ENCODE data around the gene ZDHHC1.

Gene ZDHHC1

DNA sequence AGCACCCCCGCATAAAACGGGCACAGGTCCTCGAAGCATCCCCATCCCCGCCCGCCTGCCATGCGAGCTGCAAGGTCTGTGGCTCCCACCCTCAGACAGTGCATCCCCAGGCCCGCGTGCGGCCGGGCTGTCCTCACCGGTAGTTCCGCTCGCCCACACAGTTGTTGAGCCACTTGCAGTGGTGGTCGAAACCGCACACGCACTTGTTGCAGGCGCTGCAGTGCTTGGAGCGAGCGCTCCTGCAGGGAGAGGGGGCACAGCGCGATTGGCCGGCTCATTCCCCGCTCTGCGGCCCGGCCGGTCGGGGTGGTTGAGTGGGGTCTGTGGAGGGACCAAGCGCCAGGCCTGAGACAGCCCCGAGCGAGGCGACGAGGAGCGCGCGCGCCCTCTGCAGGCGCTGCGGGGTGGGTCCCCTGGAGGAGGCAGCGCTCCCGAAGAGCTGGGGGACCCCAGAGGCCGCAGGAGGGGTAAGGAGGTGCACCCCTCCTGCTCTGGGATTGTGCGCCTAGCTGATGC is 17.0 kb downstream of the ZDHHC1 start:
- Mint-ChIP-seq H3K27ac (no peak overlapping the region), H3K9me3 (no peaks in the 10 kb centered on the region), H3K27me3 (ENCODE audit: low read depth) (peaks cover 17% of the 10 kb centered on the region), H3K4me3 (no peak overlapping the region), H3K36me3 (ENCODE audit: low read depth) (peaks cover 3% of the 10 kb centered on the region), H3K4me1 (peaks cover 44% of the 10 kb centered on the region)
- TF ChIP-seq, protein P1, sequence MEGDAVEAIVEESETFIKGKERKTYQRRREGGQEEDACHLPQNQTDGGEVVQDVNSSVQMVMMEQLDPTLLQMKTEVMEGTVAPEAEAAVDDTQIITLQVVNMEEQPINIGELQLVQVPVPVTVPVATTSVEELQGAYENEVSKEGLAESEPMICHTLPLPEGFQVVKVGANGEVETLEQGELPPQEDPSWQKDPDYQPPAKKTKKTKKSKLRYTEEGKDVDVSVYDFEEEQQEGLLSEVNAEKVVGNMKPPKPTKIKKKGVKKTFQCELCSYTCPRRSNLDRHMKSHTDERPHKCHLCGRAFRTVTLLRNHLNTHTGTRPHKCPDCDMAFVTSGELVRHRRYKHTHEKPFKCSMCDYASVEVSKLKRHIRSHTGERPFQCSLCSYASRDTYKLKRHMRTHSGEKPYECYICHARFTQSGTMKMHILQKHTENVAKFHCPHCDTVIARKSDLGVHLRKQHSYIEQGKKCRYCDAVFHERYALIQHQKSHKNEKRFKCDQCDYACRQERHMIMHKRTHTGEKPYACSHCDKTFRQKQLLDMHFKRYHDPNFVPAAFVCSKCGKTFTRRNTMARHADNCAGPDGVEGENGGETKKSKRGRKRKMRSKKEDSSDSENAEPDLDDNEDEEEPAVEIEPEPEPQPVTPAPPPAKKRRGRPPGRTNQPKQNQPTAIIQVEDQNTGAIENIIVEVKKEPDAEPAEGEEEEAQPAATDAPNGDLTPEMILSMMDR (IDR thresholded peaks at IDR 0.05; ENCODE audit: unreplicated experiment in 3 of 3), result peak; percentile 74 to 89 (median 85)

DNA sequence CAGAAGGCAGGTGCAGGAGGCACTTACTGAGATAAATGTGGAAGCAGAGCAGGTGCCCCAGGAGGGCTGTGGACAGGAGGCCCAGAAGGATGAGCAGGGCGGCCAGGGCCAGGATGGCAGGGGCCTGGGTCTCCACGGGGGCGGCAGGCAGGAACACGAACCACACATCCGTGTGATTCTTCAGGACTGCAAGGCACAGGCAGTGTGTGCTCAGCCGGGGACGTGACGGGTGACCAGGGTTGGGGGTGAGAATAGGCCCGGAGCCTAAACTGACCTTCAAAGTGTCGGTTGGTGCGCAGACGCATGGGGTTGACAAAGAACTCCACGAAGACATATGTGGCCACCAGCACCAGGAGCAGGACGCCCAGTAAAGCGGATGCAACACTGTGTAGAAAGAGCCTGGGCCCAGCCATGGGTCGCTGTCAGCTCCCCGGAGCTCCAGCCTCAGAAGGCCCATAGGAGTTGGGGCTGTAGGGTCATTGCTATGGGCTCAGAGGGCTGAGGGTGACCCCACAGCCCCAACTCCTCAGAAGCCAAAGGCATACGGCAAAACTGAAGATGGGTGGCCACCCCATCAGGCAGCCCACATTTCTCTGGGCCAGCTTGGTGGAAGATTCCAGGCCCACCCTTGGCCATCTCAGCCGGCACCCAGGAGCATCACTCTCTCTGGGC is 17.6 kb downstream of the ZDHHC1 start:
- Mint-ChIP-seq H3K4me1 (peaks cover 48% of the 10 kb centered on the region), H3K27me3 (ENCODE audit: low read depth) (peaks cover 17% of the 10 kb centered on the region), H3K4me3 (no peak overlapping the region), H3K27ac (no peak overlapping the region), H3K9me3 (no peaks in the 10 kb centered on the region), H3K36me3 (ENCODE audit: low read depth) (peaks cover 3% of the 10 kb centered on the region)
- TF ChIP-seq, protein P1 (IDR thresholded peaks at IDR 0.05; ENCODE audit: unreplicated experiment in 3 of 3), result no peak

DNA sequence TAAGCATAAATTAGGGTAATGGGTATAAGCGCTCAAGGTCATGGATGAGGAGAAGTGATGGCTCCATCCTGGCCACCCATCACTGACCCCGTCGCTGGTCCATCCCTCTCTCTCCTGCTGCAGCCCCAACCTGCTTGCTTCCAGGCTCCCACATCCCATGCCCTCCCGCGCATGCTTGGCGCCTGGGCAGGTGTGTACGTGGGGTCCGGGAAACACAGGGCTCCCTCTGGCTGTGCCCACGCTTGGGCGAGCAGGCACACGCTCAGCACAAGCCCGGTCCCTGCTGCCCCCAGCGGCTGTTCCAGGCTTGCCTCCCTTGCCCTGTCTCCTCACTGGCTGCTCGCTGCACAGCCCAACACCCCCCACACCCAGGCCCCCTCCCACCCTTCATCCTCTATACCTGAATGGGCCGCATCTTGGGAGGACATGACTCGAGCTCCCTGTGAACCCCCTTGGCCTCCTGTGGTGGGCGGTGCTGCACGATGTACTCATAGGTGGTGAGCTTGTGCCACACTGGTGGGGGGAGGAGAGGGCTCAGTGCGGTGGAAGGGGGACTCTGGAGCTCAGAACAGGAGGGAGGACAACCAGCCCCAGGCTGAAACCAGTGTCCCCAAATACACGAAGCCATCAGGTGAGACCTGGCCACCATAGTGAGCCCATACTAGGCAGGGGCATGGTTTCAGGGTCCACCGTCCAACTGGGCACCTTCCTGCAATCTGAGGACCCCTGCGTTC is 18.3 kb downstream of the ZDHHC1 start:
- Mint-ChIP-seq H3K27ac (peak overlapping the region in 2 of 3 experiments; percentile 37 to 41), H3K9me3 (no peaks in the 10 kb centered on the region), H3K4me3 (no peak overlapping the region), H3K36me3 (ENCODE audit: low read depth) (no peaks in the 10 kb centered on the region), H3K4me1 (peaks cover 43% of the 10 kb centered on the region), H3K27me3 (ENCODE audit: low read depth) (peaks cover 16% of the 10 kb centered on the region)
- TF ChIP-seq, protein P1 (IDR thresholded peaks at IDR 0.05; ENCODE audit: unreplicated experiment in 3 of 3), result peak; percentile 20 to 45 (median 29)

DNA sequence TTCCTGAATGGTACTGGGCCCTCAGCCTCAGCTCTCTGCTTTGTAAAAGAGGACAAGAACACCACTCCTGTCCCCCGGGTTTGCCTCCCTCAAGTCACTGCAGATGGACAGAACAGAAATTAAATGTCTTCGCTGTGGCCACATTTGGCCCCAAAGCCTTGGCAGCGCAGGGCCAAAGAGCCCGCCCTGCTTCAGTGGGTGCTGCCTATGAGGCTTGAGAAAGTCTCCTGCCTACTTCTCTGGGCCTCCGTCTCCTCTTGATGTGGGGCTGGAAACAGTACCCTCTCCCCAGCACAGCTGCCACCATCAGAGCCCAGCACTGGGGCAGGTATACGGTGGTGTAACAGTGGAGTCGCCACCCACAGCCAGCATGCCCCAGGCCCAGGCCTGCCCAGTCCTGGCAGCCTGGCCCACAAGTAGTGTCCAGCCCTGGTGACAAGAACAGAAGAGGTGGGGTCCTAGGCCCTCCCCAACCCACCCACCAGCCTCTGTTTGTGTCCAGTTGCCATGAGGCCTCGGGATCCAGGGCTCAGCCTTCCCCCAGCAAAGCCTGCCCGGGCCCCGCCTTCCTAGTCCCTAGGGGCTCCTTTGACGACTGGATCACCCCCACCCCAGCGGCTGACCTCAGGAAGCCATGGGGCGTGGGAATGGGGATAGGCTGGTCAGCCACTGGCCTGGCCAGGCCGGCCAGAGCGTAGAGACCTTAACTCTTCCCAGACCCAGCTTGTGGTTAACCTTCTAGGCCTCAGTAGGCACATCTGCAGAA is 19.1 kb downstream of the ZDHHC1 start:
- Mint-ChIP-seq H3K9me3 (no peaks in the 10 kb centered on the region), H3K27ac (peak overlapping the region; percentile 45 to 84 (median 84)), H3K36me3 (ENCODE audit: low read depth) (no peaks in the 10 kb centered on the region), H3K27me3 (ENCODE audit: low read depth) (peaks cover 19% of the 10 kb centered on the region), H3K4me1 (peaks cover 49% of the 10 kb centered on the region), H3K4me3 (peak overlapping the region; percentile 14 to 56 (median 25))
- TF ChIP-seq, protein P1 (IDR thresholded peaks at IDR 0.05; ENCODE audit: unreplicated experiment in 3 of 3), result no peak

DNA sequence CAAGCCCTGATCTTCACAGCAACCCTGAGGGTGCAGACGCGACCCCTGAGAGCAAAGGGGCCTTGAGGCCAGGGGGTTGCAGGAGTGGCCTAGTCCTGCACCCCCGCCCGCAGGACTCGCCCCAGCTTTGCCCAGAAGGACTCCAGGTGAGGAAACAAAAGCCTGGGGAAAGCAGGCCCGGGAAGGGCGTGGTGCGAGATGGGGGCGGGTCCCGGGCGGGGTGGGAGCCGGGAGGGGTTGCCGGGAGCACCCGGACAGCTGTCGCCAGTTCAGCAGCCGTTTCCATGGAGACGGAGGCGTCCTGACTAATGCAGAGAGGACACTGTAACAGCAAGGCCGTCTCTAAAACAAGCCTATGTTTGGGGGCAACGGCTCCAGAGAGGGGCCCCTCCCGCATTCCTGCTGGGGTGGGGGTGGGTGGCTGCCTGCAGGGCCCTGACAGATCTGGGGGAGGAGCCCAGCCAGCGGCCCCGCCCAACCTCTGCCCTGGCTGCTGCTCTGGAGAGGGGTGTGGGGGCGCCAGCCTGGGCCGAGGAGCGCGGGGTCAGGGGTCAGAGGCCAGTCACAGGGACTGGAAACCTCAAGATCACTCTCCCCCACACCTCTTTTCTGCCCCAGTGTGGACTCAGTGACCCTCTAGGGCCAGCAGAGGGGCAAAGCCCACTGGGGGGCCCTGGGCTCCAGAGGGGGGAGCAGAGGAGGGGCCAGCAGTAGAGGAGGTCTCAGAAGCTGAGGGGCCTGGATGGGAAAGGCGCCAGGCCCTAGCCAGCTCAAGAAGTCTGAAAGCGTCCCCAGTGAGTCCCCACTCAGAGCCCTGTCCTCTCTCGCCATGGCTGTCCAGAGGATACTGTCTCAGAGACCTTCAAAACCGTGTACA is 19.9 kb downstream of the ZDHHC1 start:
- Mint-ChIP-seq H3K4me1 (peaks cover 43% of the 10 kb centered on the region), H3K4me3 (peak overlapping the region; percentile 14 to 56 (median 51)), H3K27ac (peak overlapping the region; percentile 45 to 84 (median 84)), H3K9me3 (no peaks in the 10 kb centered on the region), H3K36me3 (ENCODE audit: low read depth) (no peaks in the 10 kb centered on the region), H3K27me3 (ENCODE audit: low read depth) (peaks cover 16% of the 10 kb centered on the region)
- TF ChIP-seq, protein P1 (IDR thresholded peaks at IDR 0.05; ENCODE audit: unreplicated experiment in 3 of 3), result no peak
